Spleen (tissue), 11 donors: ENCODE results near the gene YAP1. TPM values are rescaled to one million over a fixed set of nuclear protein-coding genes. Genes with fewer than 3 reads are reported as not detected.

ENCODE experiments used
- DNase-seq: peaks from one replicate; pipeline ENCODE4 v3.0.0-alpha.2; 2020
- H3K27ac ChIP-seq, 8 donors: fragments of 200-600 bp; sonication (generic) in 7 of 8; 1 replicate in 4 of 8; 2 replicates in 4 of 8; pipeline versions ENCODE4 v1.5.0 to v1.8.0; 2016 to 2021; ENCODE audit warnings: inconsistent platforms in 4 of 8, mild to moderate bottlenecking in 4 of 8, moderate library complexity in 1 of 8
- H3K27me3 ChIP-seq, 7 donors: fragments of 200-600 bp; sonication (generic) in 6 of 7; replicated peaks in 1 of 7; 1 replicate in 4 of 7; 2 replicates in 3 of 7; pipeline versions ENCODE4 v1.5.0 to v1.8.0; 2016 to 2021; ENCODE audit warnings: inconsistent platforms in 3 of 7, mild to moderate bottlenecking in 1 of 7
- H3K36me3 ChIP-seq, 6 donors: fragments of 200-600 bp; sonication (generic) in 5 of 6; 1 replicate in 4 of 6; 2 replicates in 2 of 6; pipeline versions ENCODE4 v1.5.0 to v1.8.0; 2016 to 2021; ENCODE audit warnings: inconsistent platforms in 2 of 6
- H3K4me1 ChIP-seq, 6 donors: fragments of 200-600 bp; sonication (generic) in 5 of 6; 1 replicate in 3 of 6; 2 replicates in 3 of 6; pipeline versions ENCODE4 v1.5.0 to v1.8.0; 2016 to 2021; ENCODE audit warnings: inconsistent platforms in 3 of 6
- H3K4me3 ChIP-seq, 8 donors: fragments of 200-600 bp; sonication (generic) in 7 of 8; 1 replicate in 4 of 8; 2 replicates in 4 of 8; pipeline versions ENCODE4 v1.5.0 to v1.8.0; 2016 to 2021; ENCODE audit warnings: inconsistent platforms in 4 of 8, mild to moderate bottlenecking in 4 of 8, moderate library complexity in 2 of 8
- H3K9me3 ChIP-seq, 8 donors: fragments of 200-600 bp; sonication (generic) in 7 of 8; 1 replicate in 4 of 8; 2 replicates in 4 of 8; pipeline versions ENCODE4 v1.5.0 to v1.8.0; 2016 to 2021; ENCODE audit warnings: inconsistent platforms in 4 of 8
- CTCF ChIP-seq, 11 experiments: fragments of 200-600 bp in 7 of 11; fragments of 450-650 bp in 4 of 11; sonication (generic) in 4 of 11; IDR thresholded peaks in 8 of 11; conservative IDR thresholded peaks in 3 of 11; 1 replicate in 7 of 11; 2 replicates in 4 of 11; pipeline versions ENCODE4 v1.4.0 to v1.8.0; 2016 to 2021; ENCODE audit warnings: antibody characterized with exemption in 11 of 11, inconsistent platforms in 4 of 11, mild to moderate bottlenecking in 1 of 11
- POLR2A ChIP-seq, 3 donors: fragments of 450-650 bp; IDR thresholded peaks; one replicate each; pipeline ENCODE4 v1.5.1; 2017; ENCODE audit warnings: antibody characterized with exemption in 3 of 3, mild to moderate bottlenecking in 1 of 3
- POLR2AphosphoS5 ChIP-seq, 3 donors: sonication (generic); formaldehyde crosslinking; IDR thresholded peaks; one replicate each; pipeline ENCODE4 v1.5.1; 2017; ENCODE audit warnings: antibody characterized with exemption in 3 of 3
- WGBS, 5 donors: extraction: QIAGEN DNeasy Blood & Tissue Kit in 3 of 5; methylation state at CpG; one replicate each; pipeline versions ENCODE4 v1.1.5 to v1.1.7; 2013 to 2018; 5-methylcytosine and 5-hydroxymethylcytosine counted together
- intact Hi-C: fragments of 100-400 bp; cut with DNase I; formaldehyde crosslinking; loops from one replicate; pipeline ENCODE4 v1.15.0; 2023; ENCODE audit warnings: low total_unique reads
- polyA plus RNA-seq, 3 donors: library from polyadenylated mRNA; stranded (reverse); fragments of 200-250 nt; gene quantifications; one replicate each; pipeline ENCODE4 v1.2.1, GENCODE V29; 2013
- total RNA-seq, 7 donors: library from RNA; depleted of rRNA in 3 of 7; stranded (reverse); fragments of >200 nt in 3 of 7; fragmentation: NEBNext Ultra II Directional in 4 of 7; extraction: Animal tissue kit (Norgen Biotek cat#: 25700) in 4 of 7; gene quantifications; one replicate each; pipeline versions ENCODE4 v1.1.0 to v1.2.1, GENCODE V29; 2016 to 2021
- donor health status: healthy with polysubstance abuse.
- donor health status: DM: no; HTN: no; CAD: no; lungs with moderate emphysema.
- donor health status: DM: no; HTN: no; CAD: no.
- donor health status: Bipolar disorder and iron deficiency.
- donor health status: healthy.
- donor health status: DM: no; HTN: no; CAD: no.
- donor health status: DM: yes; HTN: yes; CAD: no.

The YAP1 gene
- total and polyA plus RNA-seq, 10 donors: 4.9 to 37.3 (median 31.4) TPM

GRCh38 chr11:102116453-102117205 lies 6.4 kb downstream of the YAP1 start:
- no peak for DNase-seq
- intact Hi-C loops: no loop called here
- TF ChIP-seq POLR2A (IDR thresholded peaks at IDR 0.05) (no peak), POLR2AphosphoS5 (IDR thresholded peaks at IDR 0.05) (no peak), CTCF (IDR thresholded peaks at IDR 0.05 in 8 of 11, conservative IDR thresholded peaks at IDR 0.05 in 3 of 11) (no peak)
- H3K36me3 ChIP-seq: no peaks in the 10 kb centered on the region
- H3K4me1 ChIP-seq: peaks cover 5 to 19% (median 14%) of the 10 kb centered on the region in 6 donors
- H3K4me3 ChIP-seq: no peak overlapping the region
- peaks cover 0 to 81% (median 29%) of the 10 kb centered on the region in 7 donors for H3K27me3 ChIP-seq
- no peak overlapping the region for H3K27ac ChIP-seq
- 61 to 70% (median 65%) methylated on average over 2 of the region's 2 CpGs for WGBS, 5 donors
- H3K9me3 ChIP-seq: no peaks in the 10 kb centered on the region

- H3K27me3 ChIP-seq: peaks cover 0 to 81% (median 21%) of the 10 kb centered on the region in 7 donors
- H3K4me3 ChIP-seq: no peak overlapping the region
- TF ChIP-seq POLR2A (IDR thresholded peaks at IDR 0.05) (no peak), CTCF (IDR thresholded peaks at IDR 0.05 in 8 of 11, conservative IDR thresholded peaks at IDR 0.05 in 3 of 11) (no peak), POLR2AphosphoS5 (IDR thresholded peaks at IDR 0.05) (no peak)
- H3K27ac ChIP-seq: no peak overlapping the region
- no peaks in the 10 kb centered on the region for H3K9me3 ChIP-seq
- WGBS, 5 donors: 18 to 29% (median 21%) methylated on average over 4 of the region's 4 CpGs
- DNase-seq: no peak
- intact Hi-C loops: no loop called here
- H3K36me3 ChIP-seq: no peaks in the 10 kb centered on the region
- H3K4me1 ChIP-seq: peaks cover 5 to 19% (median 7%) of the 10 kb centered on the region in 6 donors
Measured at GRCh38 chr11:102117472-102118113, 7.3 kb downstream of the YAP1 start.

DNA sequence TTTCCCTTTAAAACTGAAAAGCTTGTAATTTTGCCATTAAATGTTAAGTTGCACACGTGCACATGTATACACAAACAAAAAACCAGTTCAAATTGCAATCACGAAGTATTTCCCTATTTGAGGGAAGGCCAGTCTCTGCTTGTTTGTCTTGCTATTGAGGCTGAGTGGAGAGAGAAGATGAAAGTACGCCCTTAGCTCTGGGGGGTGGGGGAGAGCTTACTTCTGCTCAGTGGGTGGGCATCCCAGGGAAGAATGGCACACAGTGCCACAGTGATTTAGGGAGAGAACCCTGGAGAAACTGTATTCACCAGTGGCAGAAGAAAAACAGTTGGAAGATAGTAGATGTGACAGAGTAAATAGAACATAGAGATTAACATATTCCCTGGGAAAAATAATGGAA lies 8.7 kb downstream of the YAP1 start:
- 45 to 55% (median 46%) methylated on average over 3 of the region's 3 CpGs for WGBS, 5 donors
- intact Hi-C loops: no loop called here
- peaks cover 5 to 19% (median 7%) of the 10 kb centered on the region in 6 donors for H3K4me1 ChIP-seq
- no peak overlapping the region for H3K4me3 ChIP-seq
- peaks cover 0 to 72% (median 15%) of the 10 kb centered on the region in 7 donors for H3K27me3 ChIP-seq
- no peak for DNase-seq
- H3K36me3 ChIP-seq: no peaks in the 10 kb centered on the region
- H3K9me3 ChIP-seq: peaks cover 0 to 3% (median 0%) of the 10 kb centered on the region in 8 donors
- H3K27ac ChIP-seq: no peak overlapping the region
- no peak for TF ChIP-seq POLR2AphosphoS5 (IDR thresholded peaks at IDR 0.05)
- no peak for TF ChIP-seq POLR2A (IDR thresholded peaks at IDR 0.05)
- TF ChIP-seq CTCF (IDR thresholded peaks at IDR 0.05 in 8 of 11, conservative IDR thresholded peaks at IDR 0.05 in 3 of 11): no peak

GRCh38 chr11:102119997-102120396 lies 9.8 kb downstream of the YAP1 start:
- peaks cover 5 to 19% (median 7%) of the 10 kb centered on the region in 6 donors for H3K4me1 ChIP-seq
- intact Hi-C loops: no loop called here
- H3K27me3 ChIP-seq: peaks cover 0 to 68% (median 7%) of the 10 kb centered on the region in 7 donors

More at GRCh38 chr11:102119997-102120396, 9.8 kb downstream of the YAP1 start:
- H3K4me3 ChIP-seq: no peak overlapping the region
- WGBS, 5 donors: 43 to 56% (median 52%) methylated on average over 4 of the region's 4 CpGs
- peaks cover 0 to 3% (median 0%) of the 10 kb centered on the region in 8 donors for H3K9me3 ChIP-seq
- no peak for DNase-seq
- H3K36me3 ChIP-seq: no peaks in the 10 kb centered on the region
- no peak for TF ChIP-seq POLR2AphosphoS5 (IDR thresholded peaks at IDR 0.05)
- TF ChIP-seq CTCF (IDR thresholded peaks at IDR 0.05 in 8 of 11, conservative IDR thresholded peaks at IDR 0.05 in 3 of 11): no peak
- TF ChIP-seq POLR2A (IDR thresholded peaks at IDR 0.05): no peak
- H3K27ac ChIP-seq: no peak overlapping the region
